HG03469 (cell line): ENCODE measurements around the gene NLK.
"Not testable (repeated sequence)": the region's sequence is repeated elsewhere in the genome, so short reads cannot be mapped to it uniquely, and the experiment has no call there.

ENCODE experiments used
- ATAC-seq: cut with Tn5 transposase; IDR thresholded peaks from one replicate; pipeline ENCODE4 v1.9.1; 2021; ENCODE audit warnings: mild to moderate bottlenecking, moderate library complexity, moderate number of reproducible peaks; ENCODE audit not compliant: unreplicated experiment

The NLK gene

GRCh38 chr17:28071891-28072606 is 29.6 kb downstream of the NLK start:
- ATAC-seq, result no peak

- ATAC-seq, result no peak
These were observed 30.6 kb downstream of the NLK start for GRCh38 chr17:28072936-28073533.

- no peak for ATAC-seq
These were observed 31.5 kb downstream of the NLK start for GRCh38 chr17:28074010-28074409.

GRCh38 chr17:28076144-28076543 is 33.7 kb downstream of the NLK start:
- no peak for ATAC-seq

- ATAC-seq, result not testable (repeated sequence)
These were observed 34.7 kb downstream of the NLK start for GRCh38 chr17:28077140-28077539.

- no peak for ATAC-seq
These were observed 36.1 kb downstream of the NLK start for GRCh38 chr17:28078341-28079229.

- no peak for ATAC-seq
These were observed 39.0 kb downstream of the NLK start for GRCh38 chr17:28081467-28081866.

GRCh38 chr17:28085766-28086165 is 43.3 kb downstream of the NLK start:
- no peak for ATAC-seq

- no peak for ATAC-seq
These were observed 44.0 kb downstream of the NLK start for GRCh38 chr17:28086519-28086918.

GRCh38 chr17:28087743-28088142 is 45.3 kb downstream of the NLK start:
- ATAC-seq, result no peak

- ATAC-seq, result no peak
These were observed 48.1 kb downstream of the NLK start for GRCh38 chr17:28090551-28090950.

GRCh38 chr17:28092088-28092487 is 49.6 kb downstream of the NLK start:
- no peak for ATAC-seq

- no peak for ATAC-seq
These were observed 51.7 kb downstream of the NLK start for GRCh38 chr17:28093999-28094716.

- no peak for ATAC-seq
These were observed 54.3 kb downstream of the NLK start for GRCh38 chr17:28096756-28097155.

- ATAC-seq, result no peak
These were observed 54.8 kb downstream of the NLK start for GRCh38 chr17:28097254-28097653.

- ATAC-seq, result peak; percentile 46
These were observed 55.4 kb downstream of the NLK start for GRCh38 chr17:28097901-28098300.

- not testable (repeated sequence) for ATAC-seq
These were observed 56.1 kb downstream of the NLK start for GRCh38 chr17:28098591-28098990.

GRCh38 chr17:28100251-28100650 is 57.8 kb downstream of the NLK start:
- no peak for ATAC-seq

- no peak for ATAC-seq
These were observed 58.5 kb downstream of the NLK start for GRCh38 chr17:28100936-28101335.

GRCh38 chr17:28101919-28102318 is 59.4 kb downstream of the NLK start:
- ATAC-seq, result no peak

GRCh38 chr17:28105501-28105900 is 63.0 kb downstream of the NLK start:
- ATAC-seq, result no peak
